ENCODE measurements around the gene CIRBP. TPM values are rescaled to one million over a fixed set of nuclear protein-coding genes. Genes with fewer than 3 reads are reported as not detected.
A peak's percentile ranks its signal among the peaks of the same experiment; 100 is the strongest.

The CIRBP gene
- total and polyA plus RNA-seq, 9 donors, result 602 to 1,254 (median 855) TPM

DNA sequence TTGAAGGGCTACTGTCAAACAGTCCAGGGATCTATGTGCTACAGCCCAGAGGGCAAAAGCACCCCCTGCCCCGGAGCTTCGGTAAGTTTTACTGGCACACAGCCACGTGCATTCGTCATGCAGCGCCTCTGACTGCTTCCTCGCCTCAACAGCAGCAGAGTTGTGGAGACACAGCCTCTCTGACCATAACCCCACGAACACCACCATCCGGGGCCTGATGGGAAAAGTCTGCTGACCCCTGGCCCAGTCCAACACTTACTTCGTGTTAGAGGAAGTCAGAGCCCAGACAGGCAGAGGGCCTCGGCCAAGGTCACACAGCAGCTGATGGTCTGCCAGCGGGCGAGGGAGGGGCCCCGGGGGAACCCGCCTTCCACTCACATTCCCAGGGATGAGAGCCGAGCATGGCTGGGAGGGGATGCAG, 36.5 kb upstream of the CIRBP start:
- peak overlapping the region in 1 of 2 donors; percentile 51 for H3K27ac ChIP-seq
- H3K36me3 ChIP-seq, result no peaks in the 10 kb centered on the region
- no peak for TF ChIP-seq POLR2A (IDR thresholded peaks at IDR 0.05)
- TF ChIP-seq EP300 (IDR thresholded peaks at IDR 0.05), result no peak
- TF ChIP-seq, protein P1, sequence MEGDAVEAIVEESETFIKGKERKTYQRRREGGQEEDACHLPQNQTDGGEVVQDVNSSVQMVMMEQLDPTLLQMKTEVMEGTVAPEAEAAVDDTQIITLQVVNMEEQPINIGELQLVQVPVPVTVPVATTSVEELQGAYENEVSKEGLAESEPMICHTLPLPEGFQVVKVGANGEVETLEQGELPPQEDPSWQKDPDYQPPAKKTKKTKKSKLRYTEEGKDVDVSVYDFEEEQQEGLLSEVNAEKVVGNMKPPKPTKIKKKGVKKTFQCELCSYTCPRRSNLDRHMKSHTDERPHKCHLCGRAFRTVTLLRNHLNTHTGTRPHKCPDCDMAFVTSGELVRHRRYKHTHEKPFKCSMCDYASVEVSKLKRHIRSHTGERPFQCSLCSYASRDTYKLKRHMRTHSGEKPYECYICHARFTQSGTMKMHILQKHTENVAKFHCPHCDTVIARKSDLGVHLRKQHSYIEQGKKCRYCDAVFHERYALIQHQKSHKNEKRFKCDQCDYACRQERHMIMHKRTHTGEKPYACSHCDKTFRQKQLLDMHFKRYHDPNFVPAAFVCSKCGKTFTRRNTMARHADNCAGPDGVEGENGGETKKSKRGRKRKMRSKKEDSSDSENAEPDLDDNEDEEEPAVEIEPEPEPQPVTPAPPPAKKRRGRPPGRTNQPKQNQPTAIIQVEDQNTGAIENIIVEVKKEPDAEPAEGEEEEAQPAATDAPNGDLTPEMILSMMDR (IDR thresholded peaks at IDR 0.05), result no peak
- H3K9me3 ChIP-seq, result no peaks in the 10 kb centered on the region
- peaks cover 4% of the 10 kb centered on the region for H3K27me3 ChIP-seq
- H3K4me3 ChIP-seq, result no peak overlapping the region
- peak; percentile 78 to 86 (median 85) for DNase-seq
- intact Hi-C loops (cut with DNase I), result loop anchor here in 1 of 4 donors (10.0 kb wide), 1 partner anchor 308 kb away; the partner anchor contains the start of gene ARID3A
- peaks cover 19% of the 10 kb centered on the region for H3K4me1 ChIP-seq (ENCODE audit: insufficient read depth)
- WGBS, 3 donors, result 1 to 11% (median 6%) methylated on average over 10 to 15 of the region's 15 CpGs

DNA sequence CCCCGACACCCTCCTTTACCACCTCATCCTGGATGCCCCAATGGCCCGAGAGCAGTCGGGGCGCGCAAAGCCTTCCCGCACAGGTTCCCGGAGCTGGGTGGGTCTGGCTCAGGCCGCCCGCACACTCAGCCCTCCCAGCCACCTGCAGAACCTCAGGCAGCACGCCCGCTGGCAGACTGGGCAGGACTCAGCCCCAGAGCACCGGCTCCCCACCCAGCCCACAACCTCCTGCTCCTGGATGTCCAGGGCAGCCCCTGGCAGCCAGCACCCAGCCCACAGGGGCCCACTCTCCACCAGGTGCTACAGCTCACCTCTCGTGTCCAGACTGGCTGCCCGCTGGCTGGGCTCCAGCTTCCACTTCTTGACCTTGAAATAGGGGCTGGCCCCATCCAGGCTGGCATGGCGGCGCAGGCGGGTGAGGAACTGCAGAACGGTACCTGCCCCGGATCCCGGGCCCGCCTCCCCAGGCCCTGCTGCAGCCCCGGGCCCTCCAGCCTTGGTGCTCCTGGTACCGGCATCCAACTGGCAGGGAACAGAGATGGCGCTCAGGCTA, 35.9 kb upstream of the CIRBP start:
- Histone ChIP-seq H3K4me1 (ENCODE audit: insufficient read depth) (peaks cover 22% of the 10 kb centered on the region), H3K27me3 (peaks cover 4% of the 10 kb centered on the region), H3K36me3 (no peaks in the 10 kb centered on the region), H3K9me3 (no peaks in the 10 kb centered on the region), H3K4me3 (no peak overlapping the region), H3K27ac (peak overlapping the region in 1 of 2 donors; percentile 51)
- intact Hi-C loops (cut with DNase I), result loop anchor here in 1 of 4 donors (10.0 kb wide), 1 partner anchor 308 kb away; the partner anchor contains the start of gene ARID3A
- 46 to 66% (median 59%) methylated on average over 24 of the region's 24 CpGs for WGBS, 3 donors
- DNase-seq, result peak in 1 of 5 donors; percentile 63
- TF ChIP-seq, protein P1 (IDR thresholded peaks at IDR 0.05), result no peak
- TF ChIP-seq POLR2A (IDR thresholded peaks at IDR 0.05) (no peak), EP300 (IDR thresholded peaks at IDR 0.05) (no peak)

DNA sequence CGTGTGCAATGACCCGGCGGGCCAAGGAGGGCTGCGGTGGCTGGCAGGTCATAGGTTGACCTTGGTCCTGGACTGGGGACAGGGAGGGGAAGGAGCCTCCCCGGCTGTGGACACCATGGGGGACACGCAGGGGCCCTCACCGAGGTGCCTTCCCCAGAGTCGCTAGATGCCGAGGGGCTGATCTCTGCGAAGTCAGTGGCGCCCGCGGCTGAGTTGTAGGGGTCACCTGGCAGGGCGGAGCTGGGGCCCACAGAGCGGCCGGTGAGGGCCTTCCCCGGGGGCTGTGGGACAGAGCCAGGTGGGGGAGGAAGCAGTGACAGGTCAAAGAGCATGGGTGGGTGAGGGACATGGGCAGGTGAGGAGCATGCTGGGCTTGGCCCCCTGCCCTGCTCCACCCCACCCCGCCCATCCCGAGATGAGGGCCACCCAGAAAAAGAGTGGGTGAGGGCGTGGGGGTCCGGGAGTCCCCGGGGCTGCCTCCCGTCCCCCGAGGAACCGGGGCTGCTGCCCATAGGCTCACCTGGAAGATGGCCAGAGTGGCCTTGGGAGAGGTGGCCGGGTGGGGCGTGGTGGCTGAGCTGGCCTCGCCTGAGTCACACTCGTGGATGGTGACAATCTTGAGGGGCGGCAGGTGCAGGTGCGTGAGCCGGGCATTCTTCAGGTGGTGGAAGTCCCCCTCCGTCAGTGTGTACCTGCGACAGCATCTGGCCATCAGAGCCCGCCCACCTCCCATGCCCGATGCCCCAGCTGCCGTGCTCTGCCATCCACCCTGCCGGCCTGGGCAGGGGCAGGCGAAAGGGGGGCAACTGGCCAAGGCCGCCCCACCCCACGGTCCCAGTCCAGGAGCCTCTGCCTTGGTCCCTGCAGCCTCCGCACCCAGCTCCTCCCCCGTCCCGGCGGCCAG, 34.8 kb upstream of the CIRBP start:
- Histone ChIP-seq H3K27me3 (peaks cover 4% of the 10 kb centered on the region), H3K4me3 (no peak overlapping the region), H3K27ac (no peak overlapping the region), H3K4me1 (ENCODE audit: insufficient read depth) (peaks cover 23% of the 10 kb centered on the region), H3K36me3 (no peaks in the 10 kb centered on the region), H3K9me3 (no peaks in the 10 kb centered on the region)
- TF ChIP-seq EP300 (IDR thresholded peaks at IDR 0.05) (no peak), POLR2A (IDR thresholded peaks at IDR 0.05) (no peak)
- TF ChIP-seq, protein P1 (IDR thresholded peaks at IDR 0.05), result no peak
- 86 to 93% (median 89%) methylated on average over 45 of the region's 45 CpGs for WGBS, 3 donors
- no peak for DNase-seq
- intact Hi-C loops (cut with DNase I), result loop anchor here in 1 of 4 donors (10.0 kb wide), 1 partner anchor 310 kb away; the partner anchor contains the start of gene ARID3A

DNA sequence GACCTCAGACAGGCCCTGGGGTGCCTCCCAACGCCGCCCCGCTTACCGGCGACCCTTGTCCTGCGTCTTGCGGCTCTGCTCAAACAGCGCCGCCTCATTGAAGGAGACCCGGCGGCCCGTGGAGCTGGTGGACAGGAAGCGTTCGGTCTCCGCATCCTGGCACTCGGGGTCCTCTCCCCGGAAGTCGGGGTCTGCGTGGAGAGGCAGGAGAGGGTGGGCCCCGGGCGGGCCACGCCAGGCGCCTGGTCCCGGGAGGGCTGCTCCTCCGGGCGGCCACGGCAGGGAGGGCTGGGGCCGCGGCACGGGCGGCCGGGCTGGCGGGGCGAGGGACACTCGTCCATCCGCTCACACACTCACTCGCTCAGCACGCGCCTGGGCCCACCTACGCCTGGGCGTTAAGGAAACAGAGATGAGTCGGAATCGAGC, 34.2 kb upstream of the CIRBP start:
- TF ChIP-seq, protein P1 (IDR thresholded peaks at IDR 0.05), result no peak
- TF ChIP-seq POLR2A (IDR thresholded peaks at IDR 0.05) (no peak), EP300 (IDR thresholded peaks at IDR 0.05) (no peak)
- peaks cover 23% of the 10 kb centered on the region for H3K4me1 ChIP-seq (ENCODE audit: insufficient read depth)
- peaks cover 4% of the 10 kb centered on the region for H3K27me3 ChIP-seq
- H3K4me3 ChIP-seq, result no peak overlapping the region
- DNase-seq, result no peak
- intact Hi-C loops (cut with DNase I), result loop anchor here in 1 of 4 donors (10.0 kb wide), 1 partner anchor 310 kb away; the partner anchor contains the start of gene ARID3A
- H3K9me3 ChIP-seq, result no peaks in the 10 kb centered on the region
- 91 to 93% (median 92%) methylated on average over 43 of the region's 43 CpGs for WGBS, 3 donors
- no peak overlapping the region for H3K27ac ChIP-seq
- no peaks in the 10 kb centered on the region for H3K36me3 ChIP-seq
